OCI-LY1 (cell line): Measurements from ENCODE around the gene NDUFB7.
A peak's percentile ranks its signal among the peaks of the same experiment; 100 is the strongest.

Experiments used
- H2AFZ ChIP-seq: fragments of 200-600 bp; sonication (generic), shearing (Covaris generic); 2 replicates; pipeline ENCODE4 v1.6.0; 2014; ENCODE audit warnings: antibody characterized with exemption, mild to moderate bottlenecking, low read length
- H3F3A ChIP-seq: fragments of 200-600 bp; sonication (generic), shearing (Covaris generic); 2 replicates; pipeline ENCODE4 v1.6.0; 2014; ENCODE audit warnings: mild to moderate bottlenecking, antibody characterized with exemption, low read length, moderate library complexity; ENCODE audit not compliant: insufficient read depth
- H3K27ac ChIP-seq: fragments of 200-600 bp; sonication (generic); 2 replicates; pipeline ENCODE4 v1.5.1; 2014; ENCODE audit warnings: low read length, mixed run types, mild to moderate bottlenecking, low read depth; ENCODE audit not compliant: poor library complexity, severe bottlenecking
- H3K27me3 ChIP-seq: fragments of 200-600 bp; sonication (generic); 2 replicates; pipeline ENCODE4 v1.6.0; 2014; ENCODE audit warnings: antibody characterized with exemption, mild to moderate bottlenecking, low read length, moderate library complexity; ENCODE audit not compliant: insufficient read depth
- H3K36me3 ChIP-seq: fragments of 200-600 bp; sonication (generic); 2 replicates; pipeline ENCODE4 v1.6.1; 2014; ENCODE audit warnings: mild to moderate bottlenecking, antibody characterized with exemption, low read length, moderate library complexity, mixed read lengths; ENCODE audit not compliant: insufficient read depth
- H3K4me1 ChIP-seq: fragments of 200-600 bp; sonication (generic); 2 replicates; pipeline ENCODE4 v1.5.1; 2014; ENCODE audit warnings: mild to moderate bottlenecking, low read length, moderate library complexity; ENCODE audit not compliant: insufficient read depth, severe bottlenecking
- H3K4me2 ChIP-seq: fragments of 200-600 bp; sonication (generic), shearing (Covaris generic); 2 replicates; pipeline ENCODE4 v1.6.1; 2014; ENCODE audit warnings: low read length
- H3K4me3 ChIP-seq: fragments of 200-600 bp; sonication (generic); 2 replicates; pipeline ENCODE4 v1.5.1; 2014; ENCODE audit warnings: low read length, low read depth, mild to moderate bottlenecking, mixed read lengths; ENCODE audit not compliant: poor library complexity, severe bottlenecking
- H3K79me2 ChIP-seq: fragments of 200-600 bp; shearing (Covaris generic); 2 replicates; pipeline ENCODE4 v1.6.1; 2016; ENCODE audit warnings: mixed run types, low read length, mixed read lengths; ENCODE audit not compliant: insufficient read depth
- H3K9ac ChIP-seq: fragments of 200-600 bp; sonication (generic), shearing (Covaris generic); 2 replicates; pipeline ENCODE4 v1.6.1; 2014; ENCODE audit warnings: mild to moderate bottlenecking, low read length, mixed read lengths
- H3K9me2 ChIP-seq: fragments of 200-600 bp; sonication (generic), shearing (Covaris generic); 2 replicates; pipeline ENCODE4 v1.6.1; 2014; ENCODE audit warnings: low read depth, mild to moderate bottlenecking, low read length, mixed read lengths
- H3K9me3 ChIP-seq: fragments of 200-600 bp; shearing (Covaris generic); 2 replicates; pipeline ENCODE4 v1.6.1; 2014; ENCODE audit warnings: low read length, mixed read lengths
- H4K20me1 ChIP-seq: fragments of 200-600 bp; sonication (generic), shearing (Covaris generic); 2 replicates; pipeline ENCODE4 v1.6.0; 2016; ENCODE audit warnings: mild to moderate bottlenecking, low read length; ENCODE audit not compliant: insufficient read depth
- EZH2 ChIP-seq: fragments of 200-600 bp; sonication (generic), shearing (Covaris generic); IDR thresholded peaks from 2 replicates; pipeline ENCODE4 v1.8.0; 2017; ENCODE audit warnings: borderline replicate concordance, mixed run types, mild to moderate bottlenecking, antibody characterized with exemption, low read length, moderate library complexity, mixed read lengths
- TF ChIP-seq, protein P1 (sequence below): fragments of 200-600 bp; sonication (generic), shearing (Covaris generic); IDR thresholded peaks from 2 replicates; pipeline ENCODE4 v1.5.1; 2017; ENCODE audit warnings: mild to moderate bottlenecking, antibody characterized with exemption, low read length, moderate library complexity, mixed read lengths

Gene NDUFB7

GRCh38 chr19:14555918-14556661 is 15.8 kb downstream of the NDUFB7 start:
- TF ChIP-seq EZH2: no peak
- TF ChIP-seq, protein P1, sequence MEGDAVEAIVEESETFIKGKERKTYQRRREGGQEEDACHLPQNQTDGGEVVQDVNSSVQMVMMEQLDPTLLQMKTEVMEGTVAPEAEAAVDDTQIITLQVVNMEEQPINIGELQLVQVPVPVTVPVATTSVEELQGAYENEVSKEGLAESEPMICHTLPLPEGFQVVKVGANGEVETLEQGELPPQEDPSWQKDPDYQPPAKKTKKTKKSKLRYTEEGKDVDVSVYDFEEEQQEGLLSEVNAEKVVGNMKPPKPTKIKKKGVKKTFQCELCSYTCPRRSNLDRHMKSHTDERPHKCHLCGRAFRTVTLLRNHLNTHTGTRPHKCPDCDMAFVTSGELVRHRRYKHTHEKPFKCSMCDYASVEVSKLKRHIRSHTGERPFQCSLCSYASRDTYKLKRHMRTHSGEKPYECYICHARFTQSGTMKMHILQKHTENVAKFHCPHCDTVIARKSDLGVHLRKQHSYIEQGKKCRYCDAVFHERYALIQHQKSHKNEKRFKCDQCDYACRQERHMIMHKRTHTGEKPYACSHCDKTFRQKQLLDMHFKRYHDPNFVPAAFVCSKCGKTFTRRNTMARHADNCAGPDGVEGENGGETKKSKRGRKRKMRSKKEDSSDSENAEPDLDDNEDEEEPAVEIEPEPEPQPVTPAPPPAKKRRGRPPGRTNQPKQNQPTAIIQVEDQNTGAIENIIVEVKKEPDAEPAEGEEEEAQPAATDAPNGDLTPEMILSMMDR: no peak
- Histone ChIP-seq H3K4me3 (no peak overlapping the region), H3K9ac (no peak overlapping the region), H3K36me3 (no peaks in the 10 kb centered on the region), H3K9me2 (no peaks in the 10 kb centered on the region), H3K4me1 (peaks cover 47% of the 10 kb centered on the region), H4K20me1 (no peaks in the 10 kb centered on the region), H2AFZ (no peak overlapping the region), H3K9me3 (no peaks in the 10 kb centered on the region), H3K27me3 (no peaks in the 10 kb centered on the region), H3K27ac (no peak overlapping the region), H3K79me2 (no peaks in the 10 kb centered on the region), H3F3A (no peaks in the 10 kb centered on the region), H3K4me2 (peak overlapping the region; percentile 6; the same call in 1 of the 2 replicates)

GRCh38 chr19:14554382-14554812 is 17.5 kb downstream of the NDUFB7 start:
- H3K4me2 ChIP-seq: no peak overlapping the region
- no peaks in the 10 kb centered on the region for H4K20me1 ChIP-seq
- H3K27ac ChIP-seq: no peak overlapping the region
- H3K9me2 ChIP-seq: no peaks in the 10 kb centered on the region
- H3K9me3 ChIP-seq: no peaks in the 10 kb centered on the region
- no peak overlapping the region for H2AFZ ChIP-seq
- TF ChIP-seq, protein P1: no peak
- no peak for TF ChIP-seq EZH2
- no peaks in the 10 kb centered on the region for H3K27me3 ChIP-seq
- no peaks in the 10 kb centered on the region for H3K36me3 ChIP-seq
- no peaks in the 10 kb centered on the region for H3F3A ChIP-seq
- no peak overlapping the region for H3K4me3 ChIP-seq
- peaks cover 47% of the 10 kb centered on the region for H3K4me1 ChIP-seq
- H3K79me2 ChIP-seq: no peaks in the 10 kb centered on the region
- H3K9ac ChIP-seq: no peak overlapping the region

DNA sequence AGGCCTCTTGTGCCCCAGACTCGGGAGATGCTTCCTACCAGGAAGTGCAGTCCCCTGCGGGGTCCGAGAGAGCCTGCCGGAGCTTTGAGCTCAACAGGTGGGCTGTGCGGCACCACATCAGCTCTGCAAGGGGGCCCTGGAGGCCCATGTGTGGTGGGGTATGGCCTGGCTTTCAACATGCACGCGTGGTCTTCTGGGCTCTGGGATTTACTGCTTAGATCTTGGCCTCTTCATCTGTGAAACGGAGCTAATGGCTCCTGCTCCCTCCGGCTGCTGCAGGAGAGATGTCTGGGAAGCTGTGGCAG is 18.0 kb downstream of the NDUFB7 start:
- Histone ChIP-seq H3K27me3 (no peaks in the 10 kb centered on the region), H4K20me1 (no peaks in the 10 kb centered on the region), H3K4me3 (no peak overlapping the region), H3K4me2 (no peak overlapping the region), H3K9me3 (no peaks in the 10 kb centered on the region), H3K9ac (no peak overlapping the region), H3K4me1 (peaks cover 42% of the 10 kb centered on the region), H3K9me2 (no peaks in the 10 kb centered on the region), H2AFZ (no peak overlapping the region), H3K27ac (no peak overlapping the region), H3K79me2 (no peaks in the 10 kb centered on the region), H3F3A (no peaks in the 10 kb centered on the region), H3K36me3 (no peaks in the 10 kb centered on the region)
- no peak for TF ChIP-seq EZH2
- TF ChIP-seq, protein P1: no peak
